OCI-LY1 (cell line): Measurements from ENCODE around the gene CATSPERB.

Source experiments
- CTCF ChIP-seq: fragments of 200-600 bp; sonication (generic), shearing (Covaris generic); IDR thresholded peaks from 2 replicates; pipeline ENCODE4 v1.5.1; 2017; ENCODE audit warnings: mild to moderate bottlenecking, antibody characterized with exemption, low read length, moderate library complexity, mixed read lengths
- EZH2 ChIP-seq: fragments of 200-600 bp; sonication (generic), shearing (Covaris generic); IDR thresholded peaks from 2 replicates; pipeline ENCODE4 v1.8.0; 2017; ENCODE audit warnings: borderline replicate concordance, mixed run types, mild to moderate bottlenecking, antibody characterized with exemption, low read length, moderate library complexity, mixed read lengths

- TF ChIP-seq CTCF: no peak
- TF ChIP-seq EZH2: no peak
These were observed 13.5 kb upstream of the CATSPERB start for GRCh38 chr14:91745344-91745743.
